Prostate gland (tissue), 2 donors: ENCODE measurements around the gene TMTC1.

Experiments used
- POLR2A ChIP-seq: fragments of 450-650 bp; IDR thresholded peaks from one replicate; pipeline ENCODE4 v1.6.1; 2016; ENCODE audit warnings: antibody characterized with exemption, mild to moderate bottlenecking
- TF ChIP-seq, protein P1 (sequence below), 4 experiments: fragments of 200-600 bp in 2 of 4; fragments of 450-650 bp in 2 of 4; sonication (generic) in 2 of 4; IDR thresholded peaks; 1 replicate in 3 of 4; 2 replicates in 1 of 4; pipeline ENCODE4 v1.5.1; 2016 to 2019; ENCODE audit warnings: antibody characterized with exemption in 4 of 4, mild to moderate bottlenecking in 2 of 4, moderate library complexity in 2 of 4

DNA sequence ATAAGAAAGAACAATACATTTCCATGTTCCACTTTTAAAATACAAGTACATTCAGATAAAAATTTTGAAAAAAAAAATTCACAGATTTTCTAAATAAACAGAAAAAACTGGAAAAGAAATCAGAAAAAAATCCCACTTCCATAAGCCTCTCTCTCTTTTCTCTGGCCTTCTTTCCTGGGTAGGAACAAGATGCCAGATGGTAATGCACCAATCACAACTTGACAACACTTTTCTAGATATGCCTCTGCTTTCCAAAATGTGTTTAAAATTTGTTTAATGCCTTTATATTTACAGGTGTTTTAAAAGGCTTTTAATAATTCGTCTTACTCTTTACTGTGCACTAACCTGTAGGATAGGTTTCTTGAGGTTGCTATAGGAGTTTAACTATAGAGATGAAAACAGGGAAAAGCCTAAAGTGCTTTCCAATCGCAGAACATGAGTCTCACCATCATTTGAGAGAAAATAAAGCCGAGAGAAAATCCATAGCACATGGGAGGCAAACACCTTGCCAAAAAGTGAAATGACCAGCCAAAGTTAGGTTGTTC lies 74.2 kb downstream of the TMTC1 start:
- no peak for TF ChIP-seq POLR2A
- TF ChIP-seq, protein P1, sequence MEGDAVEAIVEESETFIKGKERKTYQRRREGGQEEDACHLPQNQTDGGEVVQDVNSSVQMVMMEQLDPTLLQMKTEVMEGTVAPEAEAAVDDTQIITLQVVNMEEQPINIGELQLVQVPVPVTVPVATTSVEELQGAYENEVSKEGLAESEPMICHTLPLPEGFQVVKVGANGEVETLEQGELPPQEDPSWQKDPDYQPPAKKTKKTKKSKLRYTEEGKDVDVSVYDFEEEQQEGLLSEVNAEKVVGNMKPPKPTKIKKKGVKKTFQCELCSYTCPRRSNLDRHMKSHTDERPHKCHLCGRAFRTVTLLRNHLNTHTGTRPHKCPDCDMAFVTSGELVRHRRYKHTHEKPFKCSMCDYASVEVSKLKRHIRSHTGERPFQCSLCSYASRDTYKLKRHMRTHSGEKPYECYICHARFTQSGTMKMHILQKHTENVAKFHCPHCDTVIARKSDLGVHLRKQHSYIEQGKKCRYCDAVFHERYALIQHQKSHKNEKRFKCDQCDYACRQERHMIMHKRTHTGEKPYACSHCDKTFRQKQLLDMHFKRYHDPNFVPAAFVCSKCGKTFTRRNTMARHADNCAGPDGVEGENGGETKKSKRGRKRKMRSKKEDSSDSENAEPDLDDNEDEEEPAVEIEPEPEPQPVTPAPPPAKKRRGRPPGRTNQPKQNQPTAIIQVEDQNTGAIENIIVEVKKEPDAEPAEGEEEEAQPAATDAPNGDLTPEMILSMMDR (IDR thresholded peaks at IDR 0.05): no peak
